ENCODE measurements around the gene NAA50. TPM values are rescaled to one million over a fixed set of nuclear protein-coding genes. Genes with fewer than 3 reads are reported as not detected.

The NAA50 gene
- polyA plus RNA-seq, 3 donors = 32.2 to 105 (median 80.0) TPM

- H3K27ac Mint-ChIP-seq = peak within 1 kb of the TSS; percentile 89 to 98 (median 95)
- H3K36me3 Mint-ChIP-seq = peaks cover 4 to 7% of the 10 kb centered on the region in 2 donors
Measured at GRCh38 chr3:113695786-113696645, 50.0 kb downstream of the NAA50 start, which contains the start of gene USF3. Gene USF3, minus strand, starts transcription at chr3:113696642. Its CDS starts 21,764 bp downstream, at chr3:113674878.

More at GRCh38 chr3:113695786-113696645, 50.0 kb downstream of the NAA50 start, which contains the start of gene USF3:
- Histone ChIP-seq H3K27ac (ENCODE audit: low read depth in 1 of 2, low read length in 2 of 2) (peak within 1 kb of the TSS; percentile 55 to 94), H3K79me2 (ENCODE audit: insufficient read depth, low read length) (peaks cover 54% of the 10 kb centered on the region), H4K20me1 (ENCODE audit: insufficient read depth, low read length) (peaks cover 17% of the 10 kb centered on the region), H3K9ac (ENCODE audit: insufficient read depth, low read length, poor library complexity, severe bottlenecking) (peak within 1 kb of the TSS; percentile 83), H3K27me3 (ENCODE audit: control insufficient read depth in 2 of 2, insufficient read depth in 2 of 2, low read length in 2 of 2) (no peaks in the 10 kb centered on the region), H3K4me3 (replicated peaks in 1 of 3; ENCODE audit: low read depth in 2 of 3, low read length in 3 of 3) (peak within 1 kb of the TSS; percentile 77 to 100 (median 99)), H3K9me3 (replicated peaks in 1 of 2; ENCODE audit: control insufficient read depth in 1 of 2, insufficient read depth in 1 of 2, low read length in 2 of 2) (no peaks in the 10 kb centered on the region), H3K4me1 (ENCODE audit: control insufficient read depth in 1 of 2, insufficient read depth in 2 of 2, low read length in 2 of 2) (peaks cover 20 to 34% of the 10 kb centered on the region in 2 donors), H3K36me3 (replicated peaks in 1 of 2; ENCODE audit: control insufficient read depth in 1 of 2, insufficient read depth in 2 of 2, low read length in 2 of 2) (no peaks in the 10 kb centered on the region), H2AFZ (ENCODE audit: insufficient read depth, low read depth, low read length, poor library complexity, severe bottlenecking) (peak within 1 kb of the TSS; percentile 97), H3K4me2 (replicated peaks; ENCODE audit: extremely low read depth, low read length, poor library complexity, severe bottlenecking) (peak within 1 kb of the TSS; percentile 92)
- peak; percentile 32 to 44 (median 42) for DNase-seq
- H3K4me3 Mint-ChIP-seq = peak within 1 kb of the TSS; percentile 99
- WGBS (ENCODE audit: insufficient coverage) = 0% methylated on average over 58 of the region's 75 CpGs
- no peak for TF ChIP-seq CTCF (IDR thresholded peaks at IDR 0.05)
- H3K4me1 Mint-ChIP-seq = peaks cover 27% of the 10 kb centered on the region
- H3K27me3 Mint-ChIP-seq (ENCODE audit: low read depth in 3 of 3) = peaks cover 3 to 15% (median 11%) of the 10 kb centered on the region in 3 donors
- intact Hi-C loops (cut with micrococcal nuclease) = loop anchor here in 1 of 2 donors (5.0 kb wide), 1 partner anchor 179 kb away; the partner anchor contains the start of gene SPICE1
- peaks cover 0 to 2% (median 0%) of the 10 kb centered on the region in 7 donors for H3K9me3 Mint-ChIP-seq

Data from CD14-positive monocyte (primary cell).